Smooth muscle cell (in vitro differentiated cells): ENCODE measurements around the gene WDFY2. TPM values are rescaled to one million over a fixed set of nuclear protein-coding genes. Genes with fewer than 3 reads are reported as not detected.

Source experiments
- DNase-seq: peaks from one replicate; lab custom pipeline; 2025; ENCODE audit not compliant: unreplicated experiment; lab: John Stamatoyannopoulos, UW
- H2AFZ ChIP-seq: fragments of 200-600 bp; sonication (generic); 2 replicates; pipeline ENCODE4 v1.6.0; 2016; ENCODE audit warnings: antibody characterized with exemption, low read depth, mild to moderate bottlenecking
- H3F3A ChIP-seq: fragments of 200-600 bp; sonication (generic); 2 replicates; pipeline ENCODE4 v1.6.0; 2017; ENCODE audit warnings: antibody characterized with exemption, low read depth
- H3K27ac ChIP-seq: fragments of 200-600 bp; sonication (generic); 2 replicates; pipeline ENCODE4 v1.5.1; 2016; ENCODE audit warnings: low read depth, mild to moderate bottlenecking
- H3K27me3 ChIP-seq: fragments of 200-600 bp; sonication (generic); 2 replicates; pipeline ENCODE4 v1.6.1; 2016; ENCODE audit warnings: low read depth, mild to moderate bottlenecking
- H3K36me3 ChIP-seq: fragments of 200-600 bp; sonication (generic); 2 replicates; pipeline ENCODE4 v1.5.1; 2016; ENCODE audit warnings: low read depth
- H3K4me1 ChIP-seq: fragments of 200-600 bp; sonication (generic); 2 replicates; pipeline ENCODE4 v1.5.1; 2016; ENCODE audit warnings: low read depth
- H3K4me2 ChIP-seq: fragments of 200-600 bp; sonication (generic); 2 replicates; pipeline ENCODE4 v1.6.0; 2016; ENCODE audit warnings: mild to moderate bottlenecking
- H3K4me3 ChIP-seq: fragments of 200-600 bp; sonication (generic); 2 replicates; pipeline ENCODE4 v1.5.1; 2016; ENCODE audit warnings: mild to moderate bottlenecking
- H3K79me2 ChIP-seq: fragments of 200-600 bp; sonication (generic); 2 replicates; pipeline ENCODE4 v1.6.0; 2016; ENCODE audit warnings: low read depth, mild to moderate bottlenecking
- H3K9ac ChIP-seq: fragments of 200-600 bp; sonication (generic); 2 replicates; pipeline ENCODE4 v1.6.0; 2016; ENCODE audit warnings: low read depth
- H3K9me3 ChIP-seq: fragments of 200-600 bp; sonication (generic); replicated peaks from 2 replicates; pipeline ENCODE4 v1.5.1; 2016; ENCODE audit warnings: low read depth
- H4K20me1 ChIP-seq: fragments of 200-600 bp; sonication (generic); 2 replicates; pipeline ENCODE4 v1.6.0; 2016; ENCODE audit warnings: low read depth
- CTCF ChIP-seq: fragments of 200-600 bp; sonication (generic); IDR thresholded peaks from 2 replicates; pipeline ENCODE4 v1.5.1; 2017; ENCODE audit warnings: borderline replicate concordance, mild to moderate bottlenecking, antibody characterized with exemption; ENCODE audit not compliant: insufficient read depth, poor library complexity, severe bottlenecking
- WGBS: methylation state at CpG from one replicate; pipeline ENCODE4 v1.1.7; 2016; ENCODE audit warnings: low lambda C conversion rate; 5-methylcytosine and 5-hydroxymethylcytosine counted together
- polyA plus RNA-seq: library from polyadenylated mRNA; unstranded; fragments of >200 nt; fragmentation: Nextera tagmentation; extraction: Ambion mirVana; gene quantifications from 2 replicates; pipeline ENCODE4 v1.2.1, GENCODE V29; 2016
- total RNA-seq: library from RNA; depleted of rRNA; stranded (reverse); fragments of >200 nt; gene quantifications from 2 replicates; pipeline ENCODE4 v1.2.3, GENCODE V29; 2014

WDFY2 gene
- total and polyA plus RNA-seq, 2 experiments from 2014 or later: 6.6 to 13.7 TPM

- no peak overlapping the region for H3K4me2 ChIP-seq
- H3K27me3 ChIP-seq: no peaks in the 10 kb centered on the region
- peaks cover 6% of the 10 kb centered on the region for H3K4me1 ChIP-seq
- H4K20me1 ChIP-seq: no peaks in the 10 kb centered on the region
- no peaks in the 10 kb centered on the region for H3K9me3 ChIP-seq
- TF ChIP-seq CTCF: no peak
- no peak overlapping the region for H2AFZ ChIP-seq
- H3K27ac ChIP-seq: peak overlapping the region; percentile 97
- 85% methylated on average over 4 of the region's 4 CpGs for WGBS
- H3K4me3 ChIP-seq: no peak overlapping the region
- DNase-seq: no peak
- no peak overlapping the region for H3K9ac ChIP-seq
- peaks cover 15% of the 10 kb centered on the region for H3F3A ChIP-seq
- H3K79me2 ChIP-seq: no peaks in the 10 kb centered on the region
- H3K36me3 ChIP-seq: no peaks in the 10 kb centered on the region
Observed at GRCh38 chr13:51794964-51795363, 210.7 kb downstream of the WDFY2 start.

- H3K4me2 ChIP-seq: no peak overlapping the region
- 89% methylated on average over 2 of the region's 2 CpGs for WGBS
- no peaks in the 10 kb centered on the region for H3K9me3 ChIP-seq
Observed at GRCh38 chr13:51795419-51795818, 211.2 kb downstream of the WDFY2 start.

GRCh38 chr13:51796546-51796945, 212.3 kb downstream of the WDFY2 start:
- Histone ChIP-seq H3F3A (peaks cover 15% of the 10 kb centered on the region), H2AFZ (no peak overlapping the region), H3K9me3 (no peaks in the 10 kb centered on the region), H3K4me2 (no peak overlapping the region), H3K27me3 (no peaks in the 10 kb centered on the region), H3K79me2 (no peaks in the 10 kb centered on the region), H3K36me3 (no peaks in the 10 kb centered on the region), H3K4me1 (peaks cover 6% of the 10 kb centered on the region), H3K9ac (no peak overlapping the region), H4K20me1 (no peaks in the 10 kb centered on the region), H3K4me3 (no peak overlapping the region), H3K27ac (no peak overlapping the region)
- WGBS: 77% methylated on average over 7 of the region's 7 CpGs
- no peak for TF ChIP-seq CTCF
- DNase-seq: no peak

More at GRCh38 chr13:51795419-51795818, 211.2 kb downstream of the WDFY2 start:
- Histone ChIP-seq H3K4me3 (no peak overlapping the region), H2AFZ (no peak overlapping the region), H3F3A (peaks cover 15% of the 10 kb centered on the region), H3K36me3 (no peaks in the 10 kb centered on the region), H3K27ac (no peak overlapping the region), H3K4me1 (peaks cover 6% of the 10 kb centered on the region), H3K9ac (no peak overlapping the region), H4K20me1 (no peaks in the 10 kb centered on the region), H3K27me3 (no peaks in the 10 kb centered on the region), H3K79me2 (no peaks in the 10 kb centered on the region)
- no peak for DNase-seq
- no peak for TF ChIP-seq CTCF
